H9 (cell line): ENCODE measurements around the gene ZNF426. TPM values are rescaled to one million over a fixed set of nuclear protein-coding genes. Genes with fewer than 3 reads are reported as not detected.

Source experiments
- DNase-seq: peaks from one replicate; pipeline ENCODE4 v3.0.0-alpha.2; 2017
- H2AFZ ChIP-seq: one replicate; pipeline ENCODE4 v1.6.1; 2013; ENCODE audit warnings: mild to moderate bottlenecking, low read length, control low read depth, moderate library complexity
- H2AK5ac ChIP-seq: 2 replicates; pipeline ENCODE4 v1.6.1; 2013; ENCODE audit warnings: low read length, control low read depth, mixed read lengths; ENCODE audit not compliant: insufficient read length
- H2BK120ac ChIP-seq: one replicate; pipeline ENCODE4 v1.6.1; 2013; ENCODE audit warnings: low read depth, mild to moderate bottlenecking, low read length, control low read depth, inconsistent platforms; ENCODE audit not compliant: poor library complexity, severe bottlenecking
- H2BK12ac ChIP-seq: 2 replicates; pipeline ENCODE4 v1.6.1; 2013; ENCODE audit warnings: low read length, control low read depth, mixed read lengths, low read depth; ENCODE audit not compliant: insufficient read length
- H2BK15ac ChIP-seq: 2 replicates; pipeline ENCODE4 v1.6.1; 2013; ENCODE audit warnings: low read depth, low read length, control low read depth
- H2BK20ac ChIP-seq: one replicate; pipeline ENCODE4 v1.6.1; 2013; ENCODE audit warnings: low read depth, mild to moderate bottlenecking, low read length, control low read depth, inconsistent platforms; ENCODE audit not compliant: poor library complexity, severe bottlenecking
- H2BK5ac ChIP-seq: 2 replicates; pipeline ENCODE4 v1.6.1; 2013; ENCODE audit warnings: low read length, control low read depth, mixed read lengths; ENCODE audit not compliant: insufficient read length
- H3K14ac ChIP-seq: 2 replicates; pipeline ENCODE4 v1.6.1; 2013; ENCODE audit warnings: low read length, control low read depth; ENCODE audit not compliant: insufficient read depth
- H3K18ac ChIP-seq: 2 replicates; pipeline ENCODE4 v1.6.1; 2013; ENCODE audit warnings: low read depth, mild to moderate bottlenecking, mixed read lengths, low read length, control low read depth; ENCODE audit not compliant: insufficient read length
- H3K23ac ChIP-seq: 2 replicates; pipeline ENCODE4 v1.6.1; 2013; ENCODE audit warnings: low read length, control low read depth, mixed read lengths, low read depth; ENCODE audit not compliant: insufficient read length
- H3K23me2 ChIP-seq: 2 replicates; pipeline ENCODE4 v1.6.1; 2013; ENCODE audit warnings: low read depth, mild to moderate bottlenecking, mixed read lengths, low read length, control low read depth; ENCODE audit not compliant: insufficient read length, poor library complexity, severe bottlenecking
- H3K27ac ChIP-seq: 2 replicates; pipeline ENCODE4 v1.5.1; 2013; ENCODE audit warnings: low read length, control low read depth, mixed read lengths, low read depth; ENCODE audit not compliant: insufficient read length
- H3K27me3 ChIP-seq: 2 replicates; pipeline ENCODE4 v1.6.1; 2013; ENCODE audit warnings: low read length, control low read depth, inconsistent platforms; ENCODE audit not compliant: insufficient read depth
- H3K4ac ChIP-seq: 2 replicates; pipeline ENCODE4 v1.6.1; 2013; ENCODE audit warnings: low read depth, mild to moderate bottlenecking, control low read depth, inconsistent platforms, low read length, moderate library complexity
- H3K4me1 ChIP-seq: 2 replicates; pipeline ENCODE4 v1.6.1; 2013; ENCODE audit warnings: low read length, control low read depth, inconsistent platforms; ENCODE audit not compliant: insufficient read depth
- H3K4me2 ChIP-seq: 2 replicates; pipeline ENCODE4 v1.6.1; 2013; ENCODE audit warnings: low read length, control low read depth, mixed read lengths; ENCODE audit not compliant: insufficient read length, insufficient read depth
- H3K56ac ChIP-seq: 2 replicates; pipeline ENCODE4 v1.6.1; 2013; ENCODE audit warnings: low read depth, mild to moderate bottlenecking, mixed read lengths, low read length, control low read depth; ENCODE audit not compliant: insufficient read length
- H3K79me1 ChIP-seq: 2 replicates; pipeline ENCODE4 v1.6.1; 2013; ENCODE audit warnings: low read depth, mild to moderate bottlenecking, moderate library complexity, low read length, control low read depth, inconsistent platforms; ENCODE audit not compliant: insufficient read depth, poor library complexity, severe bottlenecking
- H3K79me2 ChIP-seq: 2 replicates; pipeline ENCODE4 v1.6.1; 2013; ENCODE audit warnings: low read length, control low read depth, inconsistent platforms; ENCODE audit not compliant: insufficient read depth
- H3K9ac ChIP-seq: 2 replicates; pipeline ENCODE4 v1.6.1; 2013; ENCODE audit warnings: low read length, control low read depth, mixed read lengths; ENCODE audit not compliant: insufficient read length; ENCODE audit errors: extremely low read depth
- H3K9me3 ChIP-seq: one replicate; pipeline ENCODE4 v1.6.1; 2013; ENCODE audit warnings: low read depth, low read length, inconsistent platforms; ENCODE audit not compliant: control insufficient read depth
- H3T11ph ChIP-seq: one replicate; pipeline ENCODE4 v1.6.1; 2013; ENCODE audit warnings: mild to moderate bottlenecking, low read length, control low read depth, inconsistent platforms
- H4K20me1 ChIP-seq: one replicate; pipeline ENCODE4 v1.6.1; 2013; ENCODE audit not compliant: control insufficient read depth, insufficient read length, insufficient read depth
- H4K5ac ChIP-seq: 2 replicates; pipeline ENCODE4 v1.6.1; 2013; ENCODE audit warnings: low read depth, mild to moderate bottlenecking, mixed read lengths, low read length, control low read depth; ENCODE audit not compliant: insufficient read length
- H4K8ac ChIP-seq: replicated peaks from 2 replicates; pipeline ENCODE4 v1.6.1; 2013; ENCODE audit warnings: low read length, control low read depth, mixed read lengths, low read depth; ENCODE audit not compliant: insufficient read length
- H4K91ac ChIP-seq: 2 replicates; pipeline ENCODE4 v1.6.1; 2013; ENCODE audit warnings: low read depth, mild to moderate bottlenecking, moderate library complexity, mixed read lengths, low read length, control low read depth; ENCODE audit not compliant: insufficient read length
- H3K27ac Mint-ChIP-seq, 3 experiments: 2 replicates in 2 of 3; 3 replicates in 1 of 3; pipeline ENCODE4 v1.8.0; 2020 to 2021; ENCODE audit warnings: mixed read lengths in 3 of 3, mild to moderate bottlenecking in 1 of 3, moderate library complexity in 1 of 3
- H3K27me3 Mint-ChIP-seq: 2 replicates; pipeline ENCODE4 v1.8.0; 2021; ENCODE audit warnings: low read depth, mild to moderate bottlenecking, moderate library complexity, mixed read lengths
- H3K36me3 Mint-ChIP-seq, 3 experiments: 2 replicates in 2 of 3; 3 replicates in 1 of 3; pipeline ENCODE4 v1.8.0; 2020 to 2021; ENCODE audit warnings: low read depth in 3 of 3, mixed read lengths in 3 of 3; ENCODE audit not compliant: insufficient read depth in 1 of 3
- H3K4me1 Mint-ChIP-seq, 2 experiments: 2 replicates each; pipeline ENCODE4 v1.8.0; 2020; ENCODE audit warnings: mixed read lengths in 2 of 2
- H3K4me3 Mint-ChIP-seq, 2 experiments: 2 replicates in 1 of 2; 3 replicates in 1 of 2; pipeline ENCODE4 v1.8.0; 2020 to 2021; ENCODE audit warnings: mild to moderate bottlenecking in 2 of 2, mixed read lengths in 2 of 2, moderate library complexity in 1 of 2
- H3K9me3 Mint-ChIP-seq, 2 experiments: 2 replicates in 1 of 2; 3 replicates in 1 of 2; pipeline ENCODE4 v1.8.0; 2020; ENCODE audit warnings: mild to moderate bottlenecking in 2 of 2, mixed read lengths in 2 of 2, moderate library complexity in 1 of 2
- CTCF ChIP-seq: fragments of 200-600 bp; sonication (generic); conservative IDR thresholded peaks from 3 replicates; pipeline ENCODE4 v1.8.0; 2021; ENCODE audit warnings: antibody characterized with exemption, mild to moderate bottlenecking
- WGBS: extraction: QIAGEN DNeasy Blood & Tissue Kit; methylation state at CpG from one replicate; pipeline ENCODE4 v1.1.7; 2013; ENCODE audit warnings: missing lambda C conversion rate, low lambda C conversion rate, mixed read lengths; ENCODE audit not compliant: insufficient read length; ENCODE audit errors: extremely low coverage; 5-methylcytosine and 5-hydroxymethylcytosine counted together
- total RNA-seq: library from RNA; stranded (reverse); gene quantifications from 2 replicates; pipeline ENCODE4 v1.2.1, GENCODE V29; 2021

ZNF426 gene
- total RNA-seq, 1 experiment from 2014 or later = 29.4 TPM

DNA sequence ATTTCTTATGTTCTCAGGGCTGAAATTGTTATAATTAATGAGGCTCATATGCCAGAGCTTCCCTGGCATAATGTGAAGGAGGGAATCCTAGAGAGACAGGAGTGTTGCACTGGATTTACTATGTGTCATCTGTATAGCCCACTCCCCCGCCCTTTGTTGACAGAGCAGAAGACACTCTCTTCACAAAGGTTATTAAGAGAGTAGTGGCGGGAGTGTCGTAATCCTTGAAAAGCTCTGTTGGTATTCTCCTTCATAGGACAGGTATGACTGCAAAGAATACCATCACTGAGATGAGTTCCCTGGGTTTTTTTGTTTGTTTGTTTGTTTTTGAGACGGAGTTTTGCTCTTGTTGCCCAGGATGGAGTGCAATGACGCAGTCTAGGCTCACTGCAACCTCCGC is 31.8 kb upstream of the ZNF426 start:
- Mint-ChIP-seq H3K27ac (no peak overlapping the region), H3K9me3 (peaks cover 90 to 99% of the 10 kb centered on the region in 2 experiments), H3K36me3 (peaks cover 95 to 100% (median 97%) of the 10 kb centered on the region in 3 experiments), H3K27me3 (peaks cover 3% of the 10 kb centered on the region), H3K4me3 (no peak overlapping the region), H3K4me1 (peaks cover 12 to 17% of the 10 kb centered on the region in 2 experiments)
- Histone ChIP-seq H3K4ac (no peak overlapping the region), H2BK5ac (no peak overlapping the region), H4K8ac (no peak overlapping the region), H4K91ac (no peak overlapping the region), H3K9me3 (peaks cover 57% of the 10 kb centered on the region), H2BK20ac (no peak overlapping the region), H3K23ac (no peak overlapping the region), H3K27ac (no peak overlapping the region), H2BK120ac (no peak overlapping the region), H3K56ac (no peak overlapping the region), H2BK15ac (no peak overlapping the region), H4K5ac (no peak overlapping the region), H3K27me3 (no peaks in the 10 kb centered on the region), H2BK12ac (no peak overlapping the region), H3K18ac (no peak overlapping the region), H2AK5ac (no peak overlapping the region), H4K20me1 (no peaks in the 10 kb centered on the region), H3K4me1 (no peaks in the 10 kb centered on the region), H3K23me2 (no peaks in the 10 kb centered on the region), H3K4me2 (no peak overlapping the region), H3T11ph (no peak overlapping the region), H3K14ac (no peak overlapping the region), H3K79me2 (peaks cover 61% of the 10 kb centered on the region), H3K9ac (no peak overlapping the region), H2AFZ (no peak overlapping the region), H3K79me1 (no peaks in the 10 kb centered on the region)
- WGBS = no CpG with 5 or more reads among the region's 6 CpGs
- TF ChIP-seq CTCF = no peak
- DNase-seq = no peak
